Endothelial cell of umbilical vein (primary cell): ENCODE measurements around the gene OR5H15.

ENCODE experiments used
- EZH2 ChIP-seq: IDR thresholded peaks from 2 replicates; pipeline ENCODE4 v1.6.1; 2012; ENCODE audit warnings: borderline replicate concordance, low read depth, mild to moderate bottlenecking, moderate library complexity, low read length, inconsistent platforms; ENCODE audit not compliant: severe bottlenecking
- FOS ChIP-seq: IDR thresholded peaks from 2 replicates; pipeline ENCODE4 v1.6.1; 2011; ENCODE audit warnings: mild to moderate bottlenecking, low read length, moderate library complexity, borderline replicate concordance; ENCODE audit not compliant: insufficient read depth
- GATA2 ChIP-seq: IDR thresholded peaks from 2 replicates; pipeline ENCODE4 v1.7.0; 2011; ENCODE audit warnings: low read depth, mild to moderate bottlenecking, moderate library complexity, mixed read lengths, low read length; ENCODE audit not compliant: insufficient read length, insufficient read depth
- JUN ChIP-seq: IDR thresholded peaks from 2 replicates; pipeline ENCODE4 v1.6.1; 2011; ENCODE audit warnings: borderline replicate concordance, low read depth; ENCODE audit not compliant: insufficient read length, insufficient read depth
- MYC ChIP-seq: IDR thresholded peaks from one replicate; pipeline ENCODE4 v1.6.1; 2011; ENCODE audit warnings: mild to moderate bottlenecking, low read depth, low read length
- POLR2A ChIP-seq: IDR thresholded peaks from 2 replicates; pipeline ENCODE4 v1.6.1; 2012; ENCODE audit warnings: low read depth, mild to moderate bottlenecking, control low read depth, low read length
- POLR2AphosphoS5 ChIP-seq: IDR thresholded peaks from 2 replicates; pipeline ENCODE4 v1.6.1; 2012; ENCODE audit warnings: low read depth, mild to moderate bottlenecking, control low read depth, low read length, moderate library complexity; ENCODE audit not compliant: insufficient read depth
- TF ChIP-seq, protein P1 (sequence below): IDR thresholded peaks from 2 replicates; pipeline ENCODE4 v1.6.1; 2011; ENCODE audit not compliant: insufficient read depth, insufficient read length
- TF ChIP-seq, protein P2 (sequence below), 2 donors: IDR thresholded peaks; 1 replicate in 1 of 2; 2 replicates in 1 of 2; pipeline ENCODE4 v1.5.1; 2011; ENCODE audit warnings: low read length in 2 of 2, mild to moderate bottlenecking in 2 of 2, moderate library complexity in 2 of 2, control low read depth in 1 of 2, inconsistent platforms in 1 of 2, low read depth in 1 of 2; ENCODE audit not compliant: insufficient read depth in 1 of 2; ENCODE audit errors: extremely low read depth in 1 of 2

DNA sequence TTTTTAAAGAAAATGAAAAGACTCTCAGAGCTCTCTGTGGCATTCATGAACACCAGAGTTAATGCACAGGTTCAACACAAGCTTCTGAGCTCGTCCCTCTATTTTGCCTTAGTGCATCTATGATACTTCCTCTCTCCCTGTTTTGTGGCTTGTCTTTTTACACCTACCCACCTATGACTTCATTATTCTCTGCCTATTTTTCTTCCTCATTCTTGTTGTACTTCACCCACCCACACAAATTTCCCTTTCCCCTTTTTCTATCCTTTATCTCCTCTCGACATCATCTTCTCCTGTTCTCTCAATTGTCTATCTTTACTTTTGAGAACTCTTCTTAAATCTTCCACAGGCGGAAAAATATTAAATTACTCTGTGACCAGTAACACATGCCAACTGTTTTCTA, 48.6 kb downstream of the OR5H15 start:
- TF ChIP-seq, protein P1, sequence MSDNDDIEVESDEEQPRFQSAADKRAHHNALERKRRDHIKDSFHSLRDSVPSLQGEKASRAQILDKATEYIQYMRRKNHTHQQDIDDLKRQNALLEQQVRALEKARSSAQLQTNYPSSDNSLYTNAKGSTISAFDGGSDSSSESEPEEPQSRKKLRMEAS: no peak
- no peak for TF ChIP-seq POLR2A
- TF ChIP-seq, protein P2, sequence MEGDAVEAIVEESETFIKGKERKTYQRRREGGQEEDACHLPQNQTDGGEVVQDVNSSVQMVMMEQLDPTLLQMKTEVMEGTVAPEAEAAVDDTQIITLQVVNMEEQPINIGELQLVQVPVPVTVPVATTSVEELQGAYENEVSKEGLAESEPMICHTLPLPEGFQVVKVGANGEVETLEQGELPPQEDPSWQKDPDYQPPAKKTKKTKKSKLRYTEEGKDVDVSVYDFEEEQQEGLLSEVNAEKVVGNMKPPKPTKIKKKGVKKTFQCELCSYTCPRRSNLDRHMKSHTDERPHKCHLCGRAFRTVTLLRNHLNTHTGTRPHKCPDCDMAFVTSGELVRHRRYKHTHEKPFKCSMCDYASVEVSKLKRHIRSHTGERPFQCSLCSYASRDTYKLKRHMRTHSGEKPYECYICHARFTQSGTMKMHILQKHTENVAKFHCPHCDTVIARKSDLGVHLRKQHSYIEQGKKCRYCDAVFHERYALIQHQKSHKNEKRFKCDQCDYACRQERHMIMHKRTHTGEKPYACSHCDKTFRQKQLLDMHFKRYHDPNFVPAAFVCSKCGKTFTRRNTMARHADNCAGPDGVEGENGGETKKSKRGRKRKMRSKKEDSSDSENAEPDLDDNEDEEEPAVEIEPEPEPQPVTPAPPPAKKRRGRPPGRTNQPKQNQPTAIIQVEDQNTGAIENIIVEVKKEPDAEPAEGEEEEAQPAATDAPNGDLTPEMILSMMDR (IDR thresholded peaks at IDR 0.05; ENCODE audit: extremely low read depth in 1 of 2, insufficient read depth in 1 of 2, low read depth in 1 of 2, low read length in 2 of 2): no peak
- TF ChIP-seq EZH2: no peak
- TF ChIP-seq POLR2AphosphoS5: no peak
- TF ChIP-seq GATA2: no peak
- TF ChIP-seq JUN: no peak
- TF ChIP-seq MYC: no peak
- TF ChIP-seq FOS: no peak
